Activated T-helper 2 cell treated with anti-CD3 and anti-CD28 coated beads, Interferon-gamma antibody, Interleukin-2, Interleukin-4, amounts not matched to agents 10 μg/mL and 5 μg/mL and 100 μg/mL, durations not matched to agents 14 hours and 24 hours and 36 hours (primary cell): ENCODE results near the gene MAGOH. TPM values are rescaled to one million over a fixed set of nuclear protein-coding genes. Genes with fewer than 3 reads are reported as not detected.
A peak's percentile ranks its signal among the peaks of the same experiment; 100 is the strongest.
"Not testable (repeated sequence)": the region's sequence is repeated elsewhere in the genome, so short reads cannot be mapped to it uniquely, and the experiment has no call there.

Experiments
- DNase-seq: peaks from one replicate; pipeline ENCODE4 v3.0.0; 2021; ENCODE audit warnings: low spot score
- H3K27ac Mint-ChIP-seq: one replicate; pipeline ENCODE4 v1.8.0; 2021; ENCODE audit warnings: mixed read lengths
- H3K27me3 Mint-ChIP-seq: one replicate; pipeline ENCODE4 v1.8.0; 2021; ENCODE audit warnings: low read depth, mixed read lengths
- H3K36me3 Mint-ChIP-seq: one replicate; pipeline ENCODE4 v1.8.0; 2021; ENCODE audit warnings: low read depth, mixed read lengths
- H3K4me1 Mint-ChIP-seq: one replicate; pipeline ENCODE4 v1.8.0; 2021; ENCODE audit warnings: low read depth, mixed read lengths
- H3K4me3 Mint-ChIP-seq: one replicate; pipeline ENCODE4 v1.8.0; 2021; ENCODE audit warnings: low read depth, mild to moderate bottlenecking, moderate library complexity, mixed read lengths
- H3K9me3 Mint-ChIP-seq: one replicate; pipeline ENCODE4 v1.8.0; 2021; ENCODE audit warnings: mixed read lengths
- intact Hi-C: fragments of 100-400 bp; cut with micrococcal nuclease; formaldehyde crosslinking; loops from one replicate; pipeline ENCODE4 v1.15.1; 2023
- total RNA-seq: library from RNA; stranded (reverse); gene quantifications from 2 replicates; pipeline ENCODE4 v1.2.3, GENCODE V29; 2022

MAGOH gene
- total RNA-seq, 1 donor from 2014 or later = 90.2 TPM

GRCh38 chr1:53188099-53188498, 50.2 kb downstream of the MAGOH start:
- DNase-seq = no peak
- intact Hi-C loops = no loop called here
- H3K4me3 Mint-ChIP-seq = no peak overlapping the region
- peaks cover 10% of the 10 kb centered on the region for H3K27me3 Mint-ChIP-seq
- H3K27ac Mint-ChIP-seq = no peak overlapping the region
- H3K36me3 Mint-ChIP-seq = no peaks in the 10 kb centered on the region
- no peaks in the 10 kb centered on the region for H3K9me3 Mint-ChIP-seq
- H3K4me1 Mint-ChIP-seq = no peaks in the 10 kb centered on the region

DNA sequence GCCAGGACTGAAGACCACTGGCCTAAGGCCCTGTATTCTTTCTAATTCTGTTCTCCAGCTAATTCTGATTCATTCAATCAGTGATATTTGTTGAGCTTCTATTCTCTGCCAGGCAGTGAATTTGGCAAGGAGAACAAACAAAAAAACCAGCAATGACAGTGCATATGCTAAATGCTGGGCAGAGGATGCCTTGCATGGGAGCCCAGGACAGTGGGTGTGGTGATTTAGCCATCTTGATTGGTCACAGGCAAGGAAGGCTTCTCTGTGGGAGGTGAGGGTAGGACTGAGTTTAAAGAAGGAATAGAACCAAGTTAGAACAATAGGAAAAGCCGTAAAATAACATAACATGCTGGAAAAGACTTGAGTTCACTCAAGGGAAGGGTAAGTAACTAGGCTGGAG, 50.9 kb downstream of the MAGOH start:
- intact Hi-C loops = no loop called here
- H3K9me3 Mint-ChIP-seq = no peaks in the 10 kb centered on the region
- peaks cover 10% of the 10 kb centered on the region for H3K27me3 Mint-ChIP-seq

GRCh38 chr1:53186533-53186932, 51.8 kb downstream of the MAGOH start:
- Mint-ChIP-seq H3K9me3 (no peaks in the 10 kb centered on the region), H3K27ac (no peak overlapping the region), H3K27me3 (peaks cover 10% of the 10 kb centered on the region), H3K4me3 (no peak overlapping the region), H3K4me1 (no peaks in the 10 kb centered on the region), H3K36me3 (no peaks in the 10 kb centered on the region)
- intact Hi-C loops = no loop called here
- no peak for DNase-seq

More for the DNA sequence above, 50.9 kb downstream of the MAGOH start:
- no peak for DNase-seq
- H3K4me1 Mint-ChIP-seq = no peaks in the 10 kb centered on the region
- no peaks in the 10 kb centered on the region for H3K36me3 Mint-ChIP-seq
- no peak overlapping the region for H3K4me3 Mint-ChIP-seq
- no peak overlapping the region for H3K27ac Mint-ChIP-seq

- H3K4me3 Mint-ChIP-seq, H3K27me3 Mint-ChIP-seq, H3K9me3 Mint-ChIP-seq, DNase-seq, H3K27ac Mint-ChIP-seq, H3K36me3 Mint-ChIP-seq, intact Hi-C loops, H3K4me1 Mint-ChIP-seq: not testable (repeated sequence)
Observed at GRCh38 chr1:53185955-53186297, 52.4 kb downstream of the MAGOH start.

- H3K27me3 Mint-ChIP-seq = peaks cover 14% of the 10 kb centered on the region
- no peaks in the 10 kb centered on the region for H3K4me1 Mint-ChIP-seq
- no peaks in the 10 kb centered on the region for H3K9me3 Mint-ChIP-seq
- H3K27ac Mint-ChIP-seq = no peak overlapping the region
- intact Hi-C loops = loop anchor here (5.0 kb wide), 2 partner anchors 266 to 1056 kb away; no protein-coding TSS in a partner anchor
- no peaks in the 10 kb centered on the region for H3K36me3 Mint-ChIP-seq
- H3K4me3 Mint-ChIP-seq = no peak overlapping the region
- DNase-seq = no peak
Observed at GRCh38 chr1:53183095-53183990, 55.0 kb downstream of the MAGOH start.

DNA sequence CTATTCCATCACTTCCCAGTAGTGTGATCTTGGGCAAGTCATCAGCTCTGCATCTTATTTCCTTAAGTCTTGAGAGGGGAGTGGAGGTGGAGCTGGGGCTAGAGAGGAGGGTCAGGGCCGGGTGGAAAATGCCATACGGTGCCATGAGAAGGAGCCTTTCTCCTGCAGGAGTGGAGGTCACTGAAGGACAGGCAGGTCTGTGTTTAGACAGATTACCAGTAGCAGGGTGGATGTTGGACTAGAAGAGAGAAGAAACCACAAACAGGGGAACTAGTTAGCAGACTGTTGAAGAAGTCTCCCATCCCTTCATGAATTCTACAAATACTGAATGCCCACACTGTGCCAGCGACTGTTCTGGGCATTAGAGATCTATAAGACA, 55.6 kb downstream of the MAGOH start:
- Mint-ChIP-seq H3K27me3 (peaks cover 12% of the 10 kb centered on the region), H3K36me3 (no peaks in the 10 kb centered on the region), H3K4me1 (no peaks in the 10 kb centered on the region), H3K9me3 (no peaks in the 10 kb centered on the region), H3K4me3 (no peak overlapping the region), H3K27ac (no peak overlapping the region)
- intact Hi-C loops = loop anchor here (5.0 kb wide), 2 partner anchors 265 to 1055 kb away; no protein-coding TSS in a partner anchor
- DNase-seq = no peak

GRCh38 chr1:53182111-53182593, 56.2 kb downstream of the MAGOH start:
- Mint-ChIP-seq H3K27me3 (peaks cover 9% of the 10 kb centered on the region), H3K4me1 (no peaks in the 10 kb centered on the region), H3K4me3 (no peak overlapping the region), H3K27ac (no peak overlapping the region), H3K36me3 (no peaks in the 10 kb centered on the region), H3K9me3 (no peaks in the 10 kb centered on the region)
- intact Hi-C loops = loop anchor here (5.0 kb wide), 2 partner anchors 265 to 1055 kb away; no protein-coding TSS in a partner anchor
- DNase-seq = peak; percentile 71

GRCh38 chr1:53180951-53181350, 57.4 kb downstream of the MAGOH start:
- no peak for DNase-seq
- H3K9me3 Mint-ChIP-seq = no peaks in the 10 kb centered on the region
- H3K27ac Mint-ChIP-seq = no peak overlapping the region
- H3K36me3 Mint-ChIP-seq = no peaks in the 10 kb centered on the region
- intact Hi-C loops = loop anchor here (5.0 kb wide), 2 partner anchors 264 to 1054 kb away; no protein-coding TSS in a partner anchor
- H3K4me1 Mint-ChIP-seq = no peaks in the 10 kb centered on the region
- H3K27me3 Mint-ChIP-seq = peaks cover 7% of the 10 kb centered on the region
- H3K4me3 Mint-ChIP-seq = no peak overlapping the region

- Mint-ChIP-seq H3K27me3 (peaks cover 7% of the 10 kb centered on the region), H3K4me3 (no peak overlapping the region), H3K9me3 (no peaks in the 10 kb centered on the region), H3K36me3 (no peaks in the 10 kb centered on the region), H3K27ac (no peak overlapping the region), H3K4me1 (no peaks in the 10 kb centered on the region)
- DNase-seq = no peak
- intact Hi-C loops = loop anchor here (5.0 kb wide), 2 partner anchors 263 to 1053 kb away; no protein-coding TSS in a partner anchor
Observed at GRCh38 chr1:53180226-53180625, 58.1 kb downstream of the MAGOH start.

Other genes with a start within 250 kb of the MAGOH start
- gene PODN, start 176.3 kb downstream of the MAGOH start, total RNA-seq = not detected in 2 replicates
- gene SLC1A7, start 95.9 kb downstream of the MAGOH start, total RNA-seq = not detected in 2 replicates
- 23.3 and 25.3 TPM in 2 replicates for gene CPT2, start 41.7 kb downstream of the MAGOH start, total RNA-seq
- 46.7 and 47.4 TPM in 2 replicates for gene CZIB, start 17.9 kb downstream of the MAGOH start, total RNA-seq
- gene LRP8, start 89.6 kb upstream of the MAGOH start, total RNA-seq = 78.0 and 82.1 TPM in 2 replicates
- not detected in 2 replicates for gene DMRTB1, start 220.9 kb upstream of the MAGOH start, total RNA-seq